Inflammatory macrophage treated with lipopolysaccharide for 4 hours (primary cell): ENCODE data around the gene TP73.

Experiments
- DNase-seq: peaks from one replicate; pipeline ENCODE4 v3.0.0-alpha.2; 2020

The TP73 gene

GRCh38 chr1:3731583-3732433 is 79.5 kb downstream of the TP73 start:
- no peak for DNase-seq

GRCh38 chr1:3732434-3733093 is 80.2 kb downstream of the TP73 start:
- DNase-seq = no peak

- DNase-seq = no peak
Observed at GRCh38 chr1:3733094-3733882, 81.0 kb downstream of the TP73 start.

- DNase-seq = no peak
Observed at GRCh38 chr1:3733883-3734589, 81.7 kb downstream of the TP73 start.

GRCh38 chr1:3734602-3735001 is 82.3 kb downstream of the TP73 start:
- DNase-seq = no peak

GRCh38 chr1:3735027-3735681 is 82.8 kb downstream of the TP73 start:
- DNase-seq = no peak

- DNase-seq = no peak
Observed at GRCh38 chr1:3735688-3736087, 83.4 kb downstream of the TP73 start.

- no peak for DNase-seq
Observed at GRCh38 chr1:3736131-3736561, 83.8 kb downstream of the TP73 start.

GRCh38 chr1:3736708-3737107 is 84.4 kb downstream of the TP73 start:
- no peak for DNase-seq

- no peak for DNase-seq
Observed at GRCh38 chr1:3738943-3739342, 86.6 kb downstream of the TP73 start.

GRCh38 chr1:3740042-3740441 is 87.7 kb downstream of the TP73 start:
- DNase-seq = no peak

GRCh38 chr1:3740752-3741151 is 88.4 kb downstream of the TP73 start:
- DNase-seq = no peak

- DNase-seq = no peak
Observed at GRCh38 chr1:3741566-3742438, 89.5 kb downstream of the TP73 start.

GRCh38 chr1:3742439-3743298 is 90.4 kb downstream of the TP73 start:
- DNase-seq = no peak

- no peak for DNase-seq
Observed at GRCh38 chr1:3743421-3743820, 91.1 kb downstream of the TP73 start.

GRCh38 chr1:3743826-3744225 is 91.5 kb downstream of the TP73 start:
- no peak for DNase-seq

- no peak for DNase-seq
Observed at GRCh38 chr1:3744646-3745045, 92.3 kb downstream of the TP73 start.

GRCh38 chr1:3745071-3745470 is 92.8 kb downstream of the TP73 start:
- no peak for DNase-seq

- no peak for DNase-seq
Observed at GRCh38 chr1:3745590-3746381, 93.5 kb downstream of the TP73 start.
